DOHH2 (cell line): Measurements from ENCODE around the gene RAB3C.

ENCODE experiments used
- CTCF ChIP-seq: fragments of 200-600 bp; sonication (generic); IDR thresholded peaks from one replicate; pipeline ENCODE4 v1.5.1; 2014; ENCODE audit warnings: antibody characterized with exemption, mild to moderate bottlenecking, low read depth, low read length; ENCODE audit not compliant: poor library complexity, severe bottlenecking
- EZH2phosphoT487 ChIP-seq: fragments of 200-600 bp; sonication (generic); IDR thresholded peaks from 2 replicates; pipeline ENCODE4 v1.6.1; 2017; ENCODE audit warnings: borderline replicate concordance, mild to moderate bottlenecking, antibody characterized with exemption, low read length, moderate library complexity, mixed read lengths

- TF ChIP-seq CTCF (no peak), EZH2phosphoT487 (no peak)
Measured at GRCh38 chr5:58834242-58835225, 251.7 kb downstream of the RAB3C start.
